ENCODE measurements around the gene DLST.
A peak's percentile ranks its signal among the peaks of the same experiment; 100 is the strongest.

DNA sequence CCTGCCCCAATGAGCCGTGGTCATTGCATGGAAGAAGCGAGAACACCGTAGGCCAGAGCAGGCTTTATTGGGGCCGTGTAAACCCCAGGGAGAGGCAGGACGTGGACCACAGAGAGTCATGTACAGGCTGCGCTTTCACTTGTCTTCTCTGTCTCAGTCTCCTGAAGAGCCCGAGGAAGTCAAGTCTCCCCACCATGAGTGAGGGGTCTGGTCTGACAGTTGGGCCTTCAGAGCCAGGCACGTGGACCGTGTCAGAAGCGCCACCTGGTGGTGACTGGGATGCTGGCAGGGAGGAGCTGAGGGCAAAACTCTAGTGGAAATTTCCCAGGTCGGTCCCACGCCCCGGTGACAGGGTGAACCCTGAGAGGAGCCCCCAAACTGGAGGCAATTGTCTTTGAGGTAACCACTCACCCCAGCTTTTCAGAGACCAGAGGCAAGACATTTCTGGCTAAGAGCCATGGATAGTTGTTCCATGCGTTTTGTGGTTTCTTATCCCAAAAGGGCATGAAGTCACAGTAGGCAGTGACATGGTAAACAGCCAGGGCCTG, 24.0 kb downstream of the DLST start:
- TF ChIP-seq EZH2 (IDR thresholded peaks at IDR 0.05; ENCODE audit: borderline replicate concordance, low read length) = no peak
- TF ChIP-seq, protein P1, sequence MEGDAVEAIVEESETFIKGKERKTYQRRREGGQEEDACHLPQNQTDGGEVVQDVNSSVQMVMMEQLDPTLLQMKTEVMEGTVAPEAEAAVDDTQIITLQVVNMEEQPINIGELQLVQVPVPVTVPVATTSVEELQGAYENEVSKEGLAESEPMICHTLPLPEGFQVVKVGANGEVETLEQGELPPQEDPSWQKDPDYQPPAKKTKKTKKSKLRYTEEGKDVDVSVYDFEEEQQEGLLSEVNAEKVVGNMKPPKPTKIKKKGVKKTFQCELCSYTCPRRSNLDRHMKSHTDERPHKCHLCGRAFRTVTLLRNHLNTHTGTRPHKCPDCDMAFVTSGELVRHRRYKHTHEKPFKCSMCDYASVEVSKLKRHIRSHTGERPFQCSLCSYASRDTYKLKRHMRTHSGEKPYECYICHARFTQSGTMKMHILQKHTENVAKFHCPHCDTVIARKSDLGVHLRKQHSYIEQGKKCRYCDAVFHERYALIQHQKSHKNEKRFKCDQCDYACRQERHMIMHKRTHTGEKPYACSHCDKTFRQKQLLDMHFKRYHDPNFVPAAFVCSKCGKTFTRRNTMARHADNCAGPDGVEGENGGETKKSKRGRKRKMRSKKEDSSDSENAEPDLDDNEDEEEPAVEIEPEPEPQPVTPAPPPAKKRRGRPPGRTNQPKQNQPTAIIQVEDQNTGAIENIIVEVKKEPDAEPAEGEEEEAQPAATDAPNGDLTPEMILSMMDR (IDR thresholded peaks at IDR 0.05; ENCODE audit: low read length) = peak; percentile 96

Data from OCI-LY1 (cell line).